Measurements from ENCODE around the gene SLCO1B1.

The SLCO1B1 gene

GRCh38 chr12:21223930-21224329 lies 92.9 kb downstream of the SLCO1B1 start:
- no peak for DNase-seq (ENCODE audit: low read depth)
- no peak for TF ChIP-seq CTCF (conservative IDR thresholded peaks at IDR 0.05; ENCODE audit: low read depth, low read length)
- no peak overlapping the region for H3K4me3 ChIP-seq (ENCODE audit: low read length)

GRCh38 chr12:21234395-21234794 lies 103.4 kb downstream of the SLCO1B1 start:
- TF ChIP-seq CTCF (conservative IDR thresholded peaks at IDR 0.05; ENCODE audit: low read depth, low read length), result no peak
- no peak overlapping the region for H3K4me3 ChIP-seq (ENCODE audit: low read length)
- no peak for DNase-seq (ENCODE audit: low read depth)

GRCh38 chr12:21239866-21240265 lies 108.9 kb downstream of the SLCO1B1 start:
- DNase-seq (ENCODE audit: low read depth), result no peak
- no peak for TF ChIP-seq CTCF (conservative IDR thresholded peaks at IDR 0.05; ENCODE audit: low read depth, low read length)
- no peak overlapping the region for H3K4me3 ChIP-seq (ENCODE audit: low read length)

GRCh38 chr12:21248679-21249078 lies 117.7 kb downstream of the SLCO1B1 start:
- no peak for TF ChIP-seq CTCF (conservative IDR thresholded peaks at IDR 0.05; ENCODE audit: low read depth, low read length)
- no peak for DNase-seq (ENCODE audit: low read depth)
- H3K4me3 ChIP-seq (ENCODE audit: low read length), result no peak overlapping the region

- no peak for DNase-seq (ENCODE audit: low read depth)
- TF ChIP-seq CTCF (conservative IDR thresholded peaks at IDR 0.05; ENCODE audit: low read depth, low read length), result no peak
- no peak overlapping the region for H3K4me3 ChIP-seq (ENCODE audit: low read length)
These were observed 121.1 kb downstream of the SLCO1B1 start for GRCh38 chr12:21252070-21252469.

- DNase-seq (ENCODE audit: low read depth), result no peak
- H3K4me3 ChIP-seq (ENCODE audit: low read length), result no peak overlapping the region
- no peak for TF ChIP-seq CTCF (conservative IDR thresholded peaks at IDR 0.05; ENCODE audit: low read depth, low read length)
These were observed 126.2 kb downstream of the SLCO1B1 start for GRCh38 chr12:21257172-21257571.

GRCh38 chr12:21264232-21264631 lies 133.2 kb downstream of the SLCO1B1 start:
- no peak overlapping the region for H3K4me3 ChIP-seq (ENCODE audit: low read length)
- DNase-seq (ENCODE audit: low read depth), result no peak
- no peak for TF ChIP-seq CTCF (conservative IDR thresholded peaks at IDR 0.05; ENCODE audit: low read depth, low read length)
